GM19463 (cell line): ENCODE results near the gene MBP.
"Not testable (repeated sequence)": the region's sequence is repeated elsewhere in the genome, so short reads cannot be mapped to it uniquely, and the experiment has no call there.

Experiments
- ATAC-seq: cut with Tn5 transposase; IDR thresholded peaks from one replicate; pipeline ENCODE4 v1.9.1; 2021; ENCODE audit warnings: mild to moderate bottlenecking, moderate library complexity; ENCODE audit not compliant: unreplicated experiment

The MBP gene

DNA sequence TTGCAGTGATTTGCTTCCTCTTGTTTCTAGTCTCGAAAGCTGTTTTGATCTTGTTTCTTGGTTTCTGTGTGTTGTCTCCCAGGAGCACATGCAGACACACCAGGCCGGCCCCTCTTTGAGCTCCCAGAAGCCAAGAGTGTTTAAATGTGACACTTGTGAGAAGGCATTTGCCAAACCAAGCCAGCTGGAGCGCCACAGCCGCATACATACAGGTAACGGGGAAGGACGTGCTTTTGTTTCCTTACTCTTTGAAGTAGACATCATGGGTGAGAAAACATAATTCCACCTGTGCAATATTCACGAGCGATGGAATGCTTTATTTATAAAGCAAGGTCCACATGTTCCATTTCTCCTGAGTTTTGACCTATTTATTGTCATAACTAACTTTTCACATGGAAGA lies 173.0 kb downstream of the MBP start:
- no peak for ATAC-seq

GRCh38 chr18:76958692-76959341 lies 173.8 kb downstream of the MBP start:
- ATAC-seq = no peak

DNA sequence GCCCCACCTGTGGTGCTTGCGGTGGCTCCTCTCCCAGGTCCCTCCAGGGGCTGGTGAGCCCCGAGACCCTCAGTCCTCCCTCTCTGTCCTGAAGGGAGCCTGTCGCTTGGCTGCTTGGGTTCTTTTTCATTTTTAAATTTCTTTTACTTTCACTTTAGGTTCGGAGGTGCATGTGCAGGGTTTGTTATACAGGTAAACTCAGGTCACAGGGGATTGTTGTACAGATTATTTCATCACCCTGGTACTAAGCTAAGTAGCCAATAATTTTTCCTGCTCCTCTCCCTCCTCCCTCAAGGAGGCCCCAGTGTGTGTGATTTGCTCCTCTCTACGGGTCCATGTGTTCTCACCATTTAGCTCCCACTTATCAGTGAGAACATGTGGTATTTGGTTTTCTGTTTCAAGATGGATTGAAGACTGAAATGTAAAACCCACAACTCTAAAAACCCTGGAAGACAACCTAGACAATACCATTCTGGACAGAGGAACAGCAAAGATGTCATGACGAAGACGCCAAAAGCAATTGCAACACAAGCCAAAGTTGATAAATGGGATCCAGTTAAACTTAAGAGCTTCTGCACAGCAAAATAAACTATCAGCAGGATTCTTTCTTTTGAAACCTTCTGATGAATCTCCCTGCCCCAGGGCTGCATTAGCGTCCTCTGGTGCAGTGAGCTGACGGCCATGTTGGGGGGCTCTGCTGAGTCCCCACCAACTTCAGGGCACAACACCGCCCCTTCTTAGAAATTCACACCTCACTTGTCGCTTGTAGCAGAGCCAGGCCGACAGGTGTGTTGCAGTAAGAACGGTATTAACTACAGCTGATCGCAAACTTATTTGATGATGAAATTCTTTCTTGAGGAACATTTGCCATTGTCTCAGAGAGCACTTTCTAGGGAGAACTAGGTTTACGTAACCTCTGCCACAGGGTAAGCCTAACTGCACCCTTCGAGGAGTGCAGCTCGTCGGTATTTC lies 174.9 kb downstream of the MBP start:
- no peak for ATAC-seq

GRCh38 chr18:76956648-76957047 lies 175.9 kb downstream of the MBP start:
- ATAC-seq = no peak

GRCh38 chr18:76955524-76956170 lies 176.9 kb downstream of the MBP start:
- ATAC-seq = no peak

- ATAC-seq = no peak
Observed at GRCh38 chr18:76953583-76954233, 178.9 kb downstream of the MBP start.

DNA sequence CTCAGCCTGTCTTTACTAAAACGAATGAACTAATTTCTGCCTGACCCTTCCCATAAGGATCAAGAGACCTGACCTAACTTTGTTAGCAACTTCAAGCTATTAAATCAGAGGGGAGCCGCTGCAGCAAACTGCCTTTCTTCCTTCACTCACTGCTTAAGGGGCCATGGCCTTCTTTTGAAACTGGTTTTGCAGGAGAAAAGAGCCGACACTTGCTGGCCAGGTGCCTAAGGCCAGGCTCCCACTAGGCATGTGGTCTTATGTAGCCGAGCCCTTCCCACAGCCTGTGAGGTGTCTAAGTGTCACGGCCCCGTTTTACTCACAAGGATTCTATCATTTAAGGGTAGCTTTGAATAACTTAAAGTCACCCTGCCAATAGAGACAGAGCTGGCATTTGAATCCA lies 179.4 kb downstream of the MBP start:
- ATAC-seq = no peak

DNA sequence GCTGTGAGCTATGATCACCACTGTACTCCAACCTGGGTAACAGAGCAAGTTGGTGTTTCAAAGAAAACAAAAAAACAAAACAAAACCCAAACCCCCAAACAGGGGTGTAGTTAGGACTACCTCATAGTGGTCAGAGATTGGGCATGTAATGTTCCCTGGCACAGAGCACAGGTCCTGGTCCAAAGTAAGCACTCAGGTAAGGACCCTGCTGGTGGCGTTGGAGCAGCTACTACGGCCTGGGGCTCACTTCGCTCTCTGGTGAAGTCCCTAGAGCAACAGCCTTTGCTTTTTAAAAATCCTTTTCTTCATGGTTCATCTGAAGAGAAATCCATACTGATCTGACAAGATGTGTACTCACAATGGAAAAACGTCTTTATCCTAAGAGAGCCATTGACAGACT lies 179.8 kb downstream of the MBP start:
- no peak for ATAC-seq

DNA sequence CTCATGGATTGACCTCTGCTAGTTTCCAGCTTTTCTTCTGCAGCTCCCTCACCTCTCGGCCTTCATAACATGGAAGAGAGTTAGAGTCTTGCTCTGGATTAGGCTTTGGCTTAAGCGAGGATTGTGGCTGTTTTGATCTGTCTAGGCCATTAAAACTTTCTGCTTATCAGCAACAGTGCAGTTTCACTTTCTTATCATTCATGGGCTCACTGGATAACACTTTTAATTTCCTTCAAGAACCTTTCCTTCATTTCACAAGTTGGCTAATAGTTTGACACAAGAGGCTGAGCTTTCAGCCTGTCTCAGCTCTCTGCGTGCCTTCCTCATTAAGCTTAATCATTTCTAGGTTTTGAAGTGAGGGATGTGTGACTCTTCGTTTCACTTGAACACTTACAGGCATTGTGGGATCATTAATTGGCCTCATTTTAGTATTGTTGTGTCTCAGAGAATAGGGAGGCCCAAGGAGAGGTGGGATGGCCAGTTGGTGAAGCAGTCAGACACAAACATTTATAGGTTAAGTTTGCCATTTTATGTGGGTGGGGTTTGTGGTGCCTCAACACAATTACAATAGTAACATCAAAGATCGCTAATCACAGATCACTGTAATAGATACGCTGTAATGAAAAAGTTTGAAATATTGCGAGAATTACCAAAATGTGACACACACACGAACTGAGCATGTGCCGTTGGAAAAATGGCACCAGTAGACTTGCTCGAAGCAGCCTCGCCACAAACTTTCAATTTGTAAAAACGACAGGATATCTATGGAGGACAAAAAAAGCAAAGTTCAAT lies 180.9 kb downstream of the MBP start:
- peak; percentile 87 for ATAC-seq

GRCh38 chr18:76948345-76948744 lies 184.2 kb downstream of the MBP start:
- no peak for ATAC-seq

DNA sequence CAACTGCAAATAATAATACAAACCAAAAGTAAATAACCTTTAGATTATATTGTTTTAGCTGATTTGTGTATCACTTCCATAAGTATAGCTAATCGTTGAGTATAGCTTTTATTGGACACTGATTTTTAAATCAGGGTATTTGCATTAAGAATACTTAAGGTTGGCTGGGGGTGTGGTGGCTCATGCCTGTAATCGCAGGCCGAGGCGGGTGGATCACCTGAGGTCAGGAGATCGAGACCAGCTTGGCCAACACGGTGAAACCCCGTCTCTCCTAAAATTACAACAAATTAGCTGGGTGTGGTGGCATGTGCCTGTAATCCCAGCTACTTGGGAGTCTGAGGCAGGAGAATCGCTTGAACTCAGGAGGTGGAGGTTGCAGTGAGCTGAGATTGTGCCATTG lies 188.2 kb downstream of the MBP start:
- not testable (repeated sequence) for ATAC-seq

DNA sequence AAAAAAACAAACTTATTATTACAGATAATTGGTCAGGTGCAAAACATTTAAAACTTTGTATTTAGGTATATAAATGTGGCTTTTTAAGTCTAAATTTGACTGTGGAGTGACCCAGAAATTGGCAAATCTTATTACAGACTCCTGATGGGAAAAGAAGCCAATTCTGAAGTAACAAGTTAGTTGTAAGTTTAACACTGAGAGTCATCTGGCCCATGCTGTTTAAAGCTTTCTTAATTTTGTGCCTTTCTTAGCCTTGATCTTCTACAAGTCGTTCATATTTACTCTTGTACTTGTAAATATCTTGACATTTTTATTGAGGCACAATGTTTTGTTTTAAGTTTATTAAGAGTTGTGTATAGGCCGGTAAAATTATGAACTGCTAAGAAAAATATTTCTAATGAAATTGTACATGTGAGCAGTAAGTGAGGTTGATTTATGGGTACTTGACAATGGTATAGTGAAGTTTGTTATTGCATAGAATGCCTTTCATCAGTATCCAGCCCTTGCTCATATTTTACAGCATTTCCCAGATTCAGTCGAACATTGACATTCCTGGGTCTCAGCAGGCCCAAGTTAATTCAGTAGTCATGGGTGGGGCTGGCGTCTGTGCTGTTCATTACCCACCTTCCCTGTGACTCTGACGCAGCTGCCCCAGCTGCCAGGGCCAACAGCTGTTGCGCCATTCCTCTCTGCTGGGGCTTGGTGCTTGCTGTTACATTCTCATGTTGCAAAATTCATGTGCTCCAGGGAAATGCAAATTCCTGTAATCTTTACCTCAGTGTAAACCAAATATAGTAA lies 188.8 kb downstream of the MBP start:
- no peak for ATAC-seq

GRCh38 chr18:76941284-76941683 lies 191.3 kb downstream of the MBP start:
- no peak for ATAC-seq

- no peak for ATAC-seq
Observed at GRCh38 chr18:76938619-76939018, 194.0 kb downstream of the MBP start.

GRCh38 chr18:76937597-76937996 lies 195.0 kb downstream of the MBP start:
- no peak for ATAC-seq

DNA sequence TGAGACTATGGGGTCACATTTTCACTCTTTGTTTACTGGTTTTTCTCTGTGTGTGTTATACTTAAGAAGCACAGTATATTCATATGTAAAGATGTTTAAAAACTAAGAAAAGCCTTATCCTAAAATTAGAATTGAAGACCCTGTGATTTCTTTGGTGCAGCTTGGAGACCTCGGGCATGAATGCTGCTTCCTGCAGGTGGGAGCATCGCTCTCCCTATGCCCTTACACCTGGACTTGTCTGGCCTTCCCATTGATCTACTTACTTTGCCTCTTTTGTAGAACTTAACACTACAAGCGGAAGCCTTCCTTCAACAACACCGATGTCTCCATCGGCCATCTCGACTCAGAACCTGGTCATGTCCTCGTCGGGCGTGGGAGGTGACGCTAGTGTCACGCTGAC lies 195.7 kb downstream of the MBP start:
- ATAC-seq = no peak

DNA sequence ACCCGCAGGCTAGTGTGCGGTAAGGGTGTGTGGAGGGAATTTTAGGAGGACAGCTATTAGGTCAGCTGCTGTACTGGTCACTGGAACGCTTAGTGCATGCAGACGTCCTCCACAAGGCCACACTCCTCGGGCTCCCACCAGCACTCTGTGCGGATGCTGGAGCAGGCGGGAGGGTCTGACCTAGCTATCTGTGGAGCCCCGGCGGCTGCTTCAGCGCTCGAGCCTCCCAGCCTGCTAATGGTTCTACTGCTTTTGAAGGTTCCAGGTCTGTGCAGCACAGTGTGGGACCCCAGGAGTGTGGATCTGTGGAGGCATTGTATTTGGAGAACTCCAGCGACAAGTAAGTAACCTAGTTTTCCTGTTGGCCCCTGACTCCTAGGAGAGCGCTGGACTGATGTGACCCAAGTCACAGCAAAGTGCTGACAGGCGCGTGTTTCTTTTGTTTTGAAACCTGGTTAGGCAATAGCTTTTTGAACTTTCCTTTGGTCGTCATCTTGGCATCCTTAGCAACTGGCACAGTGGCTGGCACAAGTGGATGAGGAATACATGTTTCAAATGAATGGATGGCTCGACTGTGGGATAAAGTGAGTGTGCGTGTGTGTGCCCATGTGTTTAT lies 196.8 kb downstream of the MBP start:
- ATAC-seq = no peak

DNA sequence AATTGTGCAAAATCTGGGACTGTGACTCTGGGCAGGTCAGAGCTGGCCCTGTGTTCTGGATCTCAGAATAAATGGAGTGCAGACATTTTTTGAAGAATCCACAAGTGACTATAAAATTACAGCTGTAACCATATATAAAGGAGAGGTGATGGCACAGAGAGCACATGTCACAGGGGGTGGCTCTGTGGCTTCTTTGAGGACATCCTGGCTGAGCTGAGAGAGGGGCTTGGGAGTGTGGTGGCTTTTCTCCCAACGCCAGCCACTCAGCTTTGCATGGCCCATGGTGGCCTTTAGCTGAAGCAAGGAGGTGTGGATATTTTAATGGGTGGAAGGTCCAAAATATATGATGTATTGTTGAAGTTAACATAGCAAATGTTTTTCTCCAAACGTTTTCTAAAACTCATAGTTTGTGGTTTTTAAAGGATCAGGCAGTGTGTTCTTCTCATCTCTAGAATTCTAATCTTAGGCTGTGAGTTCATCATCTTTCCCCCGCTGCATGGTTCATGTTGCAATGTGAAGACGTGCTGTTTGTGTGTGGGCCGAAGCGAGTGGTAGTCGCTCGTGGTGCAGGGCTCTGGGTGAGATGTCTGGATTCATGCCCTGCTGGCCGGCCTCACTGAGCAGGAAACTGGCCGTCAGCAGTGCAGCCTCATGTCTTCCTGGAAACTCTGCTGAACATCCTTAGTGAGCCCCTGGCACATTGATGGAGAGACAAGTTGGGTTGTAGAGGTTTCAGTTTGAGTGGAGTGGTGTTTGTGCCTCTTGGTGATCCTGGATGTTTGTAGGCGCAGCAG lies 200.4 kb downstream of the MBP start:
- ATAC-seq = no peak
